A549 (cell line): ENCODE results near the gene AKR7A2.

Experiments
- CHD4 ChIP-seq: fragments of 200-600 bp; sonication (generic); IDR thresholded peaks from 2 replicates; pipeline ENCODE4 v1.6.1; 2016; ENCODE audit warnings: antibody characterized with exemption, mild to moderate bottlenecking, borderline replicate concordance
- EP300 ChIP-seq, 2 experiments: fragments of >200 bp; sonication (Bioruptor Twin); formaldehyde crosslinking; IDR thresholded peaks; 2 replicates in 1 of 2; 3 replicates in 1 of 2; pipeline ENCODE4 v1.6.1; 2016 to 2017
- MAFK ChIP-seq: fragments of 450-650 bp; IDR thresholded peaks from 2 replicates; pipeline ENCODE4 v1.6.1; 2014; ENCODE audit not compliant: partially characterized antibody
- POLR2A ChIP-seq: IDR thresholded peaks from 2 replicates; pipeline ENCODE4 v1.6.1; 2012; ENCODE audit warnings: mild to moderate bottlenecking, low read length
- RARB ChIP-seq: fragments of 250-450 bp; sonication (Bioruptor Pico); IDR thresholded peaks from 2 replicates; pipeline ENCODE4 v1.8.0; 2021; ENCODE audit warnings: mild to moderate bottlenecking, moderate library complexity
- RCOR1 ChIP-seq: fragments of 150-350 bp; IDR thresholded peaks from 2 replicates; pipeline ENCODE4 v1.6.1; 2014; ENCODE audit warnings: antibody characterized with exemption, low read length, low read depth
- REST ChIP-seq: fragments of 200-600 bp; sonication (generic); IDR thresholded peaks from 2 replicates; pipeline ENCODE4 v1.6.1; 2016; ENCODE audit warnings: antibody characterized with exemption, mild to moderate bottlenecking, moderate library complexity
- TP53 ChIP-seq: fragments of 250-450 bp; sonication (Bioruptor Pico); IDR thresholded peaks from 2 replicates; pipeline ENCODE4 v1.5.0; 2021; ENCODE audit warnings: mild to moderate bottlenecking, moderate library complexity
- TF ChIP-seq, protein P1 (sequence below): fragments of >200 bp; sonication (Bioruptor Twin); formaldehyde crosslinking; IDR thresholded peaks from 3 replicates; pipeline ENCODE4 v1.5.1; 2016

GRCh38 chr1:19274636-19275035 is 37.3 kb downstream of the AKR7A2 start:
- TF ChIP-seq CHD4: no peak
- TF ChIP-seq POLR2A: no peak
- TF ChIP-seq, protein P1, sequence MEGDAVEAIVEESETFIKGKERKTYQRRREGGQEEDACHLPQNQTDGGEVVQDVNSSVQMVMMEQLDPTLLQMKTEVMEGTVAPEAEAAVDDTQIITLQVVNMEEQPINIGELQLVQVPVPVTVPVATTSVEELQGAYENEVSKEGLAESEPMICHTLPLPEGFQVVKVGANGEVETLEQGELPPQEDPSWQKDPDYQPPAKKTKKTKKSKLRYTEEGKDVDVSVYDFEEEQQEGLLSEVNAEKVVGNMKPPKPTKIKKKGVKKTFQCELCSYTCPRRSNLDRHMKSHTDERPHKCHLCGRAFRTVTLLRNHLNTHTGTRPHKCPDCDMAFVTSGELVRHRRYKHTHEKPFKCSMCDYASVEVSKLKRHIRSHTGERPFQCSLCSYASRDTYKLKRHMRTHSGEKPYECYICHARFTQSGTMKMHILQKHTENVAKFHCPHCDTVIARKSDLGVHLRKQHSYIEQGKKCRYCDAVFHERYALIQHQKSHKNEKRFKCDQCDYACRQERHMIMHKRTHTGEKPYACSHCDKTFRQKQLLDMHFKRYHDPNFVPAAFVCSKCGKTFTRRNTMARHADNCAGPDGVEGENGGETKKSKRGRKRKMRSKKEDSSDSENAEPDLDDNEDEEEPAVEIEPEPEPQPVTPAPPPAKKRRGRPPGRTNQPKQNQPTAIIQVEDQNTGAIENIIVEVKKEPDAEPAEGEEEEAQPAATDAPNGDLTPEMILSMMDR: no peak
- TF ChIP-seq RCOR1: no peak
- TF ChIP-seq MAFK: no peak
- no peak for TF ChIP-seq EP300 (IDR thresholded peaks at IDR 0.05)
- TF ChIP-seq TP53 (CRISPR knock-in tag): no peak
- no peak for TF ChIP-seq RARB
- TF ChIP-seq REST: no peak
